ENCODE data around the gene CNTF. TPM values are rescaled to one million over a fixed set of nuclear protein-coding genes. Genes with fewer than 3 reads are reported as not detected.

Gene CNTF
- total RNA-seq, 1 experiment from 2014 or later: 1.6 TPM

Other genes with a start within 250 kb of the CNTF start
- not detected in 3 replicates for gene OR5B3, start 215.8 kb upstream of the CNTF start, total RNA-seq (2021)
- gene OR5B2, start 194.5 kb upstream of the CNTF start, total RNA-seq (2021): not detected in 3 replicates
- not detected in 3 replicates for gene OR5B12, start 180.4 kb upstream of the CNTF start, total RNA-seq (2021)
- gene OR5B21, start 114.6 kb upstream of the CNTF start, total RNA-seq (2021): not detected in 3 replicates
- 2.1 to 2.7 TPM (median 2.6 TPM) in 3 replicates for gene LPXN, start 46.8 kb upstream of the CNTF start, total RNA-seq (2021)
- 27.0 to 29.0 TPM (median 28.1 TPM) in 3 replicates for gene ZFP91, start 43.6 kb upstream of the CNTF start, total RNA-seq (2021)
- 0.32 TPM in 1 of 3 replicates, not detected in the others for gene GLYAT, start 109.3 kb downstream of the CNTF start, total RNA-seq (2021)
- gene GLYATL2, start 222.0 kb downstream of the CNTF start, total RNA-seq (2021): 0.14 to 0.37 TPM (median 0.20 TPM) in 3 replicates